ENCODE measurements around the gene LRRC7.

GRCh38 chr1:69569175-69569541, 1.4 kb downstream of the LRRC7 start:
- TF ChIP-seq CTCF (conservative IDR thresholded peaks at IDR 0.05), result no peak
- TF ChIP-seq ZFX (IDR thresholded peaks at IDR 0.05), result no peak

Data from C4-2B (cell line).